Neural progenitor cell (in vitro differentiated cells): ENCODE results near the gene TMEM131L.

ENCODE experiments used
- CTCF ChIP-seq: fragments of 200-600 bp; sonication (generic); IDR thresholded peaks from 2 replicates; pipeline ENCODE4 v1.5.1; 2017; ENCODE audit warnings: antibody characterized with exemption, mild to moderate bottlenecking
- EZH2phosphoT487 ChIP-seq: fragments of 200-600 bp; sonication (generic); IDR thresholded peaks from 2 replicates; pipeline ENCODE4 v1.6.1; 2017; ENCODE audit warnings: antibody characterized with exemption

DNA sequence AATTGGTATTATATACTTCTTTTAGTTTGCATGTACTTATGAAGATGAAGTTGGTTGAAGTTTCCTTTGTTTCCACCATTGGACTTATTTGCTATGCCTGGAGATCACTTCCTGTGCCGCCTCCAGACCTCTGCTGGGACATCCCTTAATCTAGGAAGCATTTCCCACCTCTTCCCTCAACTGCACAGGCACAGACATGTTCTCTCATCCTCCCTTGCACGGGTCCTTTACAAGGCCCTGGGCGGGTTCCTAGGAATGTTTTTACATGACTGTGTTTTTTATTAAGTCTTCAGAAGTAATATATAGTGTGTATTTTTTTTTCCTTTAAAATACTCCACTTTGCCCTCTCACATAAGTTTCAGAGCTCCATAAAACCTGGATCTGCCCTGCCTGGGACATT, 51.0 kb downstream of the TMEM131L start:
- TF ChIP-seq CTCF (no peak), EZH2phosphoT487 (no peak)
